Left ventricle myocardium inferior (tissue), 1 donor: ENCODE results near the gene LRCH3. TPM values are rescaled to one million over a fixed set of nuclear protein-coding genes. Genes with fewer than 3 reads are reported as not detected.
A peak's percentile ranks its signal among the peaks of the same experiment; 100 is the strongest.

Experiments
- DNase-seq: peaks from one replicate; pipeline ENCODE4 v3.0.0-alpha.2; 2020
- H3K27ac ChIP-seq: fragments of 200-600 bp; replicated peaks from 2 replicates; pipeline ENCODE4 v1.8.0; 2021
- H3K27me3 ChIP-seq: fragments of 200-600 bp; 2 replicates; pipeline ENCODE4 v1.8.0; 2021; ENCODE audit warnings: low read depth
- H3K36me3 ChIP-seq: fragments of 200-600 bp; 2 replicates; pipeline ENCODE4 v1.8.0; 2021
- H3K4me1 ChIP-seq: fragments of 200-600 bp; 2 replicates; pipeline ENCODE4 v1.8.0; 2021
- H3K4me3 ChIP-seq: fragments of 200-600 bp; 2 replicates; pipeline ENCODE4 v1.8.0; 2021; ENCODE audit warnings: mild to moderate bottlenecking, moderate library complexity
- H3K9me3 ChIP-seq: fragments of 200-600 bp; replicated peaks from 2 replicates; pipeline ENCODE4 v1.8.0; 2021
- intact Hi-C: fragments of 100-400 bp; cut with micrococcal nuclease; formaldehyde crosslinking; loops from one replicate; pipeline ENCODE4 v1.11.0; 2022
- long read RNA-seq: library from polyadenylated mRNA; unstranded; transcript quantifications from one replicate; pipeline ENCODE4 v2.0.0, GENCODE V29; 2021
- total RNA-seq: library from RNA; stranded (reverse); fragmentation: NEBNext Ultra II Directional; extraction: Animal tissue kit (Norgen Biotek cat#: 25700); gene quantifications from one replicate; pipeline ENCODE4 v1.2.1, GENCODE V29; 2021
- TF ChIP-seq, protein P1 (sequence below): fragments of 200-600 bp; IDR thresholded peaks from 2 replicates; pipeline ENCODE4 v1.8.0; 2021; ENCODE audit warnings: antibody characterized with exemption, mild to moderate bottlenecking, borderline replicate concordance
- donor health status: DM: no; HTN: yes; CAD: no; lungs with severe emphysema.

Gene LRCH3
- total RNA-seq = 25.8 TPM
- long read RNA-seq, full-length matches to known transcripts = 6 of 18 reads
- long read RNA-seq, partial matches to known transcripts = 4 of 18 reads
- long read RNA-seq, other reads (novel, unspliced or antisense) = 8 of 18 reads

DNA sequence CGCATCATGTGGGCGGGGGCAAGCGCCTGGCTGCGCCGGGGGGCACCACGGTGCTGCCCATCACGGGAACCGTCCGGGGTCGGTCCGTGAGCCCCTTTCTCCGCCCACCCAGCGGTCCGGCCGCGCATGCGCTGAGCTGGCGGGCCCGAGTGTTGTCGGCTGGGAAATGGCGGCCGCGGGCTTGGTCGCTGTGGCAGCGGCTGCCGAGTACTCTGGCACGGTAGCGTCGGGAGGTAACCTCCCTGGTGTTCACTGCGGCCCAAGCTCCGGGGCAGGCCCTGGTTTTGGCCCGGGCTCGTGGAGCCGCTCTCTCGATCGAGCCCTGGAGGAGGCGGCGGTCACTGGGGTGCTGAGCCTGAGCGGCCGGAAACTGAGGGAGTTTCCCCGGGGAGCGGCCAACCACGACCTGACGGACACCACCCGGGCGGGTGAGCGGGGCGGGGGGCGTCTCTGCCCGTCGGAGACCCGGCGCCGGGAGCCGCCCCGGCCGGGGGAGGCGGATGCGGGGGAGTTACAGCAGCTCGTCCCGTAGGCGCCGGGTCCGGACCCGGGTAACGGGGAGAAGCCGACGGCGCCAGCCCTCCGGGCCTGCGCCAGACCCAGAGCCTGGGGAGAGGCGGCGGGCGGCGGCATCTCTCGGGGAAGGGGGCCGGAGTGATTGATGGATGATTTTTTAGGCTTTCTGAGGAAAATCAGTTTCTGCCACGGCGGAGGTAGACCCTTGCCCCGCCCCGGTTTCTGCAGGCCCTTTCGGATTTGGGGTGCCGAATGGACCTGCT, at the start of gene LRCH3:
TSS of gene LRCH3 (plus strand) at position 142 of the 779 bp plus-strand sequence. CDS start at position 167, 25 bp downstream.
- Histone ChIP-seq H3K27ac (peak within 1 kb of the TSS; percentile 98), H3K27me3 (no peaks in the 10 kb centered on the region), H3K36me3 (no peaks in the 10 kb centered on the region), H3K4me3 (peak within 1 kb of the TSS; percentile 93), H3K4me1 (peaks cover 58% of the 10 kb centered on the region), H3K9me3 (no peaks in the 10 kb centered on the region)
- TF ChIP-seq, protein P1, sequence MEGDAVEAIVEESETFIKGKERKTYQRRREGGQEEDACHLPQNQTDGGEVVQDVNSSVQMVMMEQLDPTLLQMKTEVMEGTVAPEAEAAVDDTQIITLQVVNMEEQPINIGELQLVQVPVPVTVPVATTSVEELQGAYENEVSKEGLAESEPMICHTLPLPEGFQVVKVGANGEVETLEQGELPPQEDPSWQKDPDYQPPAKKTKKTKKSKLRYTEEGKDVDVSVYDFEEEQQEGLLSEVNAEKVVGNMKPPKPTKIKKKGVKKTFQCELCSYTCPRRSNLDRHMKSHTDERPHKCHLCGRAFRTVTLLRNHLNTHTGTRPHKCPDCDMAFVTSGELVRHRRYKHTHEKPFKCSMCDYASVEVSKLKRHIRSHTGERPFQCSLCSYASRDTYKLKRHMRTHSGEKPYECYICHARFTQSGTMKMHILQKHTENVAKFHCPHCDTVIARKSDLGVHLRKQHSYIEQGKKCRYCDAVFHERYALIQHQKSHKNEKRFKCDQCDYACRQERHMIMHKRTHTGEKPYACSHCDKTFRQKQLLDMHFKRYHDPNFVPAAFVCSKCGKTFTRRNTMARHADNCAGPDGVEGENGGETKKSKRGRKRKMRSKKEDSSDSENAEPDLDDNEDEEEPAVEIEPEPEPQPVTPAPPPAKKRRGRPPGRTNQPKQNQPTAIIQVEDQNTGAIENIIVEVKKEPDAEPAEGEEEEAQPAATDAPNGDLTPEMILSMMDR = no peak
- intact Hi-C loops = no loop called here
- peak; percentile 81 for DNase-seq

DNA sequence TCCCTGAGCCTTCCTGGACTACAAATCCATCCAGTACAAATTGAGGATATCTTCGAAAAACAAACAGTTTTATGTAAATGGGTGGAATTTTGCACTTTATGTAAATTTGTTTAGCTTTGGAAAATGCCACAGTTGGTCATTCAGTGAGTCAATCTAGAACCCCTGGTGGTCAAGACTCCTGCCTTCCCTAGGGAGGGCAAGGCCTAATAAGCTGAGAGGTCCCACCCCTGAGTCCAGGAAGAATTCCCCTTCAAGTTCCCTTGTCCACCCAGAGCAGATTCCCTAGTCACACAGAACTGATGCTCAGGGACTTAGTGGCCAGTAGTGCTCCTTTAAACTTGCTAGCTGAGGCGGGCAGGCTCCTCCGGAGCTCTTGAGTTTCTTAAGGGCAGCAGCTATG, 48.3 kb upstream of the LRCH3 start:
- intact Hi-C loops = no loop called here
- no peaks in the 10 kb centered on the region for H3K27me3 ChIP-seq
- no peak overlapping the region for H3K27ac ChIP-seq
- no peak for DNase-seq
- no peaks in the 10 kb centered on the region for H3K36me3 ChIP-seq
- peaks cover 4% of the 10 kb centered on the region for H3K9me3 ChIP-seq
- TF ChIP-seq, protein P1 = no peak
- peaks cover 25% of the 10 kb centered on the region for H3K4me1 ChIP-seq
- no peak overlapping the region for H3K4me3 ChIP-seq

DNA sequence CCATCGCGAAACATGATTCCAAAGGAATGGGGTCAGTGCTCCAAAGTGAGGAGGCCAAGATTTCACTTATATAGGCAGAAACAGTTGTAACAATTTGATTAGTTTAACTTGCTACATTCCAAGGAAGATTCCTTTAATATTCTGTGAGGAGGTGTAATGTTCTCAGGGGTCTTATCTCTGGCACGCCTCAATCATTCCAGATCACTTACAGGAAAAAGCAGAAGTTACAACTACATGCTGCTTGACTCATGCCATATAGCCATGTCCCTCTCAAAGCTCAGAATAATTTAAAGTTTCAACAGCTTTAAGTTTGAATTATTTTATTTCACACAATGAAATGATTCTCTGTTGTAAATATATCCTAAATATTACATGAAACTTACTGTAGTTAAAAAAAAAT, 44.8 kb upstream of the LRCH3 start:
- H3K36me3 ChIP-seq = no peaks in the 10 kb centered on the region
- TF ChIP-seq, protein P1 = no peak
- no peak for DNase-seq
- H3K9me3 ChIP-seq = peaks cover 4% of the 10 kb centered on the region
- H3K4me3 ChIP-seq = peak overlapping the region; percentile 95
- H3K27me3 ChIP-seq = no peaks in the 10 kb centered on the region
- H3K27ac ChIP-seq = peak overlapping the region; percentile 98
- peaks cover 46% of the 10 kb centered on the region for H3K4me1 ChIP-seq
- intact Hi-C loops = no loop called here

DNA sequence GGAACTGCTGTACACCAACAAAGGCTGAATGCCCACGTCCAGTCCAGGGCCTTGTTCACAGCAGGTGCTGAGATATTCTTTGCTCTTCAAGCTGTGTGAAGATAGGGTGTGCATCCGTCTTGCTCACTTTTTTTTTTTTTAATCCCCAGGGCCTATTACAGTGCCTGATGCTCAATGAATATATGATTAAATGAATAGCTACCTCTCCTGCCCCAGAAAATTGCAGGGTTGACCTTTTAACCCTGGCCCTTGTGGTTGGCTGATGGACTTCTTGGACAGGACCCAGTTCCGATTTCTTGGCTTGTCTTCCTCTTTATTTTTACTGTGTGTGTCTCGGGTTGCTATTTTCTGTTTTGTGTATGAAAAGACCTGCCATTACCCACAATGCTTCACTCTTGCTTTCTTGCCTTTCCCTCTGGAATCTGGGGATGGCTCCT, 44.2 kb upstream of the LRCH3 start:
- H3K27me3 ChIP-seq = no peaks in the 10 kb centered on the region
- TF ChIP-seq, protein P1 = no peak
- H3K4me1 ChIP-seq = peaks cover 52% of the 10 kb centered on the region
- peak overlapping the region; percentile 95 for H3K4me3 ChIP-seq
- intact Hi-C loops = no loop called here
- H3K9me3 ChIP-seq = peaks cover 4% of the 10 kb centered on the region
- H3K36me3 ChIP-seq = no peaks in the 10 kb centered on the region
- H3K27ac ChIP-seq = peak overlapping the region; percentile 98
- no peak for DNase-seq

DNA sequence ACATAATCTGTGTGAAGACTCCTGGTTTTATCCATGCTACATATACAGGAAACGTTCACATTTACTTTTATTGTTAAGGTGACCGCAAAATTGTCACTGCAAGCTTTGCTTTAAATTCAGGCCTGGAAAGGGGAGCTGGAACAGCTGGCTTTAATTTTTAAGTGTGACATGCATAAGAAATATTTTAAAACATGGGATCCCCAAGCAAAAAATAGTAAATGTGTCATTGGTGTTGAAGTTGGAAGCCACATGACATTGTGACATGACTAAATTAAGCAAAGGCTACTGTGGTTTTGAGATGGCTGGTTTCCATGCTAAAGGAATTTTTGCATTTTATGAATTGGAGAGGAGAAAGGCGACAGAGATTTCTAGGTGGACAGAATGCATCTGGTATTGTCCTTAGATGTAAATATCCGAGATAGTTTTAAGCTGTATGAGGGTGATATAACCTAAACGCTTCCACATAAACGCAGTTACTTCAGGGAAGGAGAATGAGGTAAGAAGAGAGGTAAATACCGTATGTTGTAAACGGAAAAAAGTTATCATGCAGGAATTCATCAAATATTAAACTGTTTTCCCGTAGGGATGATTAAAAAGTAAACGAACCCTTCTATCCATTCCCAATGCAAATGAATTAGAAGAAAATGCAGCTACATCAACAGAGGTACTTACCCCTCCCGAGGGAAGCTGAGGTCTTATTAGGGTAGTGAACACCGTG, 42.3 kb upstream of the LRCH3 start:
- peak overlapping the region; percentile 98 for H3K27ac ChIP-seq
- no peak for DNase-seq
- TF ChIP-seq, protein P1 = no peak
- intact Hi-C loops = no loop called here
- H3K4me1 ChIP-seq = peaks cover 71% of the 10 kb centered on the region
- no peaks in the 10 kb centered on the region for H3K27me3 ChIP-seq
- peaks cover 4% of the 10 kb centered on the region for H3K9me3 ChIP-seq
- H3K36me3 ChIP-seq = no peaks in the 10 kb centered on the region
- H3K4me3 ChIP-seq = peak overlapping the region; percentile 95
